Smooth muscle cell (in vitro differentiated cells): ENCODE results near the gene PCDHGA12. TPM values are rescaled to one million over a fixed set of nuclear protein-coding genes. Genes with fewer than 3 reads are reported as not detected.
"Not testable (repeated sequence)": the region's sequence is repeated elsewhere in the genome, so short reads cannot be mapped to it uniquely, and the experiment has no call there.

Experiments used
- DNase-seq: peaks from one replicate; lab custom pipeline; 2025; ENCODE audit not compliant: unreplicated experiment; lab: John Stamatoyannopoulos, UW
- H2AFZ ChIP-seq: fragments of 200-600 bp; sonication (generic); 2 replicates; pipeline ENCODE4 v1.6.0; 2016; ENCODE audit warnings: antibody characterized with exemption, low read depth, mild to moderate bottlenecking
- H3F3A ChIP-seq: fragments of 200-600 bp; sonication (generic); 2 replicates; pipeline ENCODE4 v1.6.0; 2017; ENCODE audit warnings: antibody characterized with exemption, low read depth
- H3K27ac ChIP-seq: fragments of 200-600 bp; sonication (generic); 2 replicates; pipeline ENCODE4 v1.5.1; 2016; ENCODE audit warnings: low read depth, mild to moderate bottlenecking
- H3K27me3 ChIP-seq: fragments of 200-600 bp; sonication (generic); 2 replicates; pipeline ENCODE4 v1.6.1; 2016; ENCODE audit warnings: low read depth, mild to moderate bottlenecking
- H3K36me3 ChIP-seq: fragments of 200-600 bp; sonication (generic); 2 replicates; pipeline ENCODE4 v1.5.1; 2016; ENCODE audit warnings: low read depth
- H3K4me1 ChIP-seq: fragments of 200-600 bp; sonication (generic); 2 replicates; pipeline ENCODE4 v1.5.1; 2016; ENCODE audit warnings: low read depth
- H3K4me2 ChIP-seq: fragments of 200-600 bp; sonication (generic); 2 replicates; pipeline ENCODE4 v1.6.0; 2016; ENCODE audit warnings: mild to moderate bottlenecking
- H3K4me3 ChIP-seq: fragments of 200-600 bp; sonication (generic); 2 replicates; pipeline ENCODE4 v1.5.1; 2016; ENCODE audit warnings: mild to moderate bottlenecking
- H3K79me2 ChIP-seq: fragments of 200-600 bp; sonication (generic); 2 replicates; pipeline ENCODE4 v1.6.0; 2016; ENCODE audit warnings: low read depth, mild to moderate bottlenecking
- H3K9ac ChIP-seq: fragments of 200-600 bp; sonication (generic); 2 replicates; pipeline ENCODE4 v1.6.0; 2016; ENCODE audit warnings: low read depth
- H3K9me3 ChIP-seq: fragments of 200-600 bp; sonication (generic); replicated peaks from 2 replicates; pipeline ENCODE4 v1.5.1; 2016; ENCODE audit warnings: low read depth
- H4K20me1 ChIP-seq: fragments of 200-600 bp; sonication (generic); 2 replicates; pipeline ENCODE4 v1.6.0; 2016; ENCODE audit warnings: low read depth
- CTCF ChIP-seq: fragments of 200-600 bp; sonication (generic); IDR thresholded peaks from 2 replicates; pipeline ENCODE4 v1.5.1; 2017; ENCODE audit warnings: borderline replicate concordance, mild to moderate bottlenecking, antibody characterized with exemption; ENCODE audit not compliant: insufficient read depth, poor library complexity, severe bottlenecking
- WGBS: methylation state at CpG from one replicate; pipeline ENCODE4 v1.1.7; 2016; ENCODE audit warnings: low lambda C conversion rate; 5-methylcytosine and 5-hydroxymethylcytosine counted together
- polyA plus RNA-seq: library from polyadenylated mRNA; unstranded; fragments of >200 nt; fragmentation: Nextera tagmentation; extraction: Ambion mirVana; gene quantifications from 2 replicates; pipeline ENCODE4 v1.2.1, GENCODE V29; 2016
- total RNA-seq: library from RNA; depleted of rRNA; stranded (reverse); fragments of >200 nt; gene quantifications from 2 replicates; pipeline ENCODE4 v1.2.3, GENCODE V29; 2014

PCDHGA12 gene
- total and polyA plus RNA-seq, 2 experiments from 2014 or later, result 0.42 to 4.5 TPM

- Histone ChIP-seq H3K9ac (no peak overlapping the region), H3K9me3 (peaks cover 8% of the 10 kb centered on the region), H3K4me2 (no peak overlapping the region), H3K36me3 (no peaks in the 10 kb centered on the region), H3K27ac (no peak overlapping the region), H3K27me3 (no peaks in the 10 kb centered on the region), H2AFZ (no peak overlapping the region), H3K4me1 (no peaks in the 10 kb centered on the region), H3K79me2 (no peaks in the 10 kb centered on the region), H3K4me3 (no peak overlapping the region), H4K20me1 (no peaks in the 10 kb centered on the region), H3F3A (no peaks in the 10 kb centered on the region)
- WGBS, result 95% methylated on average over 43 of the region's 43 CpGs
- no peak for TF ChIP-seq CTCF
- DNase-seq, result no peak
These were observed 45.6 kb upstream of the PCDHGA12 start for GRCh38 chr5:141384471-141385267.

GRCh38 chr5:141387557-141388311 is 42.6 kb upstream of the PCDHGA12 start, which contains the start of gene PCDHGB4:
Gene PCDHGB4, plus strand, starts transcription at chr5:141387698. Its CDS starts 187 bp downstream, at chr5:141387885.
- H3K27me3 ChIP-seq, H3K4me1 ChIP-seq, H3K27ac ChIP-seq, H3F3A ChIP-seq, DNase-seq, H4K20me1 ChIP-seq, H3K9ac ChIP-seq: not testable (repeated sequence)
- peaks cover 39% of the 10 kb centered on the region for H3K9me3 ChIP-seq
- H2AFZ ChIP-seq, result peak within 1 kb of the TSS; percentile 87
- H3K79me2 ChIP-seq, result peaks cover 11% of the 10 kb centered on the region
- H3K4me3 ChIP-seq, result peak within 1 kb of the TSS; percentile 67
- H3K4me2 ChIP-seq, result peak within 1 kb of the TSS; percentile 82
- peaks cover 29% of the 10 kb centered on the region for H3K36me3 ChIP-seq
- TF ChIP-seq CTCF, result peak; percentile 71
- 22% methylated on average over 22 of the region's 40 CpGs for WGBS

- Histone ChIP-seq H3K4me2 (peak overlapping the region; percentile 72), H3K79me2 (peaks cover 11% of the 10 kb centered on the region), H3K9me3 (peaks cover 48% of the 10 kb centered on the region), H2AFZ (no peak overlapping the region), H3F3A (no peaks in the 10 kb centered on the region), H3K4me3 (no peak overlapping the region), H3K9ac (no peak overlapping the region), H3K36me3 (peaks cover 34% of the 10 kb centered on the region), H3K27ac (no peak overlapping the region), H3K27me3 (no peaks in the 10 kb centered on the region), H3K4me1 (no peaks in the 10 kb centered on the region), H4K20me1 (no peaks in the 10 kb centered on the region)
- DNase-seq, result no peak
- WGBS, result 94% methylated on average over 10 of the region's 10 CpGs
- TF ChIP-seq CTCF, result no peak
These were observed 41.6 kb upstream of the PCDHGA12 start for GRCh38 chr5:141388661-141389060.
